H9 (cell line): ENCODE results near the gene PEX1. TPM values are rescaled to one million over a fixed set of nuclear protein-coding genes. Genes with fewer than 3 reads are reported as not detected.

Source experiments
- DNase-seq: peaks from one replicate; pipeline ENCODE4 v3.0.0-alpha.2; 2017
- H2AFZ ChIP-seq: one replicate; pipeline ENCODE4 v1.6.1; 2013; ENCODE audit warnings: mild to moderate bottlenecking, low read length, control low read depth, moderate library complexity
- H2AK5ac ChIP-seq: 2 replicates; pipeline ENCODE4 v1.6.1; 2013; ENCODE audit warnings: low read length, control low read depth, mixed read lengths; ENCODE audit not compliant: insufficient read length
- H2BK120ac ChIP-seq: one replicate; pipeline ENCODE4 v1.6.1; 2013; ENCODE audit warnings: low read depth, mild to moderate bottlenecking, low read length, control low read depth, inconsistent platforms; ENCODE audit not compliant: poor library complexity, severe bottlenecking
- H2BK12ac ChIP-seq: 2 replicates; pipeline ENCODE4 v1.6.1; 2013; ENCODE audit warnings: low read length, control low read depth, mixed read lengths, low read depth; ENCODE audit not compliant: insufficient read length
- H2BK15ac ChIP-seq: 2 replicates; pipeline ENCODE4 v1.6.1; 2013; ENCODE audit warnings: low read depth, low read length, control low read depth
- H2BK20ac ChIP-seq: one replicate; pipeline ENCODE4 v1.6.1; 2013; ENCODE audit warnings: low read depth, mild to moderate bottlenecking, low read length, control low read depth, inconsistent platforms; ENCODE audit not compliant: poor library complexity, severe bottlenecking
- H2BK5ac ChIP-seq: 2 replicates; pipeline ENCODE4 v1.6.1; 2013; ENCODE audit warnings: low read length, control low read depth, mixed read lengths; ENCODE audit not compliant: insufficient read length
- H3K14ac ChIP-seq: 2 replicates; pipeline ENCODE4 v1.6.1; 2013; ENCODE audit warnings: low read length, control low read depth; ENCODE audit not compliant: insufficient read depth
- H3K18ac ChIP-seq: 2 replicates; pipeline ENCODE4 v1.6.1; 2013; ENCODE audit warnings: low read depth, mild to moderate bottlenecking, mixed read lengths, low read length, control low read depth; ENCODE audit not compliant: insufficient read length
- H3K23ac ChIP-seq: 2 replicates; pipeline ENCODE4 v1.6.1; 2013; ENCODE audit warnings: low read length, control low read depth, mixed read lengths, low read depth; ENCODE audit not compliant: insufficient read length
- H3K23me2 ChIP-seq: 2 replicates; pipeline ENCODE4 v1.6.1; 2013; ENCODE audit warnings: low read depth, mild to moderate bottlenecking, mixed read lengths, low read length, control low read depth; ENCODE audit not compliant: insufficient read length, poor library complexity, severe bottlenecking
- H3K27ac ChIP-seq: 2 replicates; pipeline ENCODE4 v1.5.1; 2013; ENCODE audit warnings: low read length, control low read depth, mixed read lengths, low read depth; ENCODE audit not compliant: insufficient read length
- H3K27me3 ChIP-seq: 2 replicates; pipeline ENCODE4 v1.6.1; 2013; ENCODE audit warnings: low read length, control low read depth, inconsistent platforms; ENCODE audit not compliant: insufficient read depth
- H3K4ac ChIP-seq: 2 replicates; pipeline ENCODE4 v1.6.1; 2013; ENCODE audit warnings: low read depth, mild to moderate bottlenecking, control low read depth, inconsistent platforms, low read length, moderate library complexity
- H3K4me1 ChIP-seq: 2 replicates; pipeline ENCODE4 v1.6.1; 2013; ENCODE audit warnings: low read length, control low read depth, inconsistent platforms; ENCODE audit not compliant: insufficient read depth
- H3K4me2 ChIP-seq: 2 replicates; pipeline ENCODE4 v1.6.1; 2013; ENCODE audit warnings: low read length, control low read depth, mixed read lengths; ENCODE audit not compliant: insufficient read length, insufficient read depth
- H3K56ac ChIP-seq: 2 replicates; pipeline ENCODE4 v1.6.1; 2013; ENCODE audit warnings: low read depth, mild to moderate bottlenecking, mixed read lengths, low read length, control low read depth; ENCODE audit not compliant: insufficient read length
- H3K79me1 ChIP-seq: 2 replicates; pipeline ENCODE4 v1.6.1; 2013; ENCODE audit warnings: low read depth, mild to moderate bottlenecking, moderate library complexity, low read length, control low read depth, inconsistent platforms; ENCODE audit not compliant: insufficient read depth, poor library complexity, severe bottlenecking
- H3K79me2 ChIP-seq: 2 replicates; pipeline ENCODE4 v1.6.1; 2013; ENCODE audit warnings: low read length, control low read depth, inconsistent platforms; ENCODE audit not compliant: insufficient read depth
- H3K9ac ChIP-seq: 2 replicates; pipeline ENCODE4 v1.6.1; 2013; ENCODE audit warnings: low read length, control low read depth, mixed read lengths; ENCODE audit not compliant: insufficient read length; ENCODE audit errors: extremely low read depth
- H3K9me3 ChIP-seq: one replicate; pipeline ENCODE4 v1.6.1; 2013; ENCODE audit warnings: low read depth, low read length, inconsistent platforms; ENCODE audit not compliant: control insufficient read depth
- H3T11ph ChIP-seq: one replicate; pipeline ENCODE4 v1.6.1; 2013; ENCODE audit warnings: mild to moderate bottlenecking, low read length, control low read depth, inconsistent platforms
- H4K20me1 ChIP-seq: one replicate; pipeline ENCODE4 v1.6.1; 2013; ENCODE audit not compliant: control insufficient read depth, insufficient read length, insufficient read depth
- H4K5ac ChIP-seq: 2 replicates; pipeline ENCODE4 v1.6.1; 2013; ENCODE audit warnings: low read depth, mild to moderate bottlenecking, mixed read lengths, low read length, control low read depth; ENCODE audit not compliant: insufficient read length
- H4K8ac ChIP-seq: replicated peaks from 2 replicates; pipeline ENCODE4 v1.6.1; 2013; ENCODE audit warnings: low read length, control low read depth, mixed read lengths, low read depth; ENCODE audit not compliant: insufficient read length
- H4K91ac ChIP-seq: 2 replicates; pipeline ENCODE4 v1.6.1; 2013; ENCODE audit warnings: low read depth, mild to moderate bottlenecking, moderate library complexity, mixed read lengths, low read length, control low read depth; ENCODE audit not compliant: insufficient read length
- H3K27ac Mint-ChIP-seq, 3 experiments: 2 replicates in 2 of 3; 3 replicates in 1 of 3; pipeline ENCODE4 v1.8.0; 2020 to 2021; ENCODE audit warnings: mixed read lengths in 3 of 3, mild to moderate bottlenecking in 1 of 3, moderate library complexity in 1 of 3
- H3K27me3 Mint-ChIP-seq: 2 replicates; pipeline ENCODE4 v1.8.0; 2021; ENCODE audit warnings: low read depth, mild to moderate bottlenecking, moderate library complexity, mixed read lengths
- H3K36me3 Mint-ChIP-seq, 3 experiments: 2 replicates in 2 of 3; 3 replicates in 1 of 3; pipeline ENCODE4 v1.8.0; 2020 to 2021; ENCODE audit warnings: low read depth in 3 of 3, mixed read lengths in 3 of 3; ENCODE audit not compliant: insufficient read depth in 1 of 3
- H3K4me1 Mint-ChIP-seq, 2 experiments: 2 replicates each; pipeline ENCODE4 v1.8.0; 2020; ENCODE audit warnings: mixed read lengths in 2 of 2
- H3K4me3 Mint-ChIP-seq, 2 experiments: 2 replicates in 1 of 2; 3 replicates in 1 of 2; pipeline ENCODE4 v1.8.0; 2020 to 2021; ENCODE audit warnings: mild to moderate bottlenecking in 2 of 2, mixed read lengths in 2 of 2, moderate library complexity in 1 of 2
- H3K9me3 Mint-ChIP-seq, 2 experiments: 2 replicates in 1 of 2; 3 replicates in 1 of 2; pipeline ENCODE4 v1.8.0; 2020; ENCODE audit warnings: mild to moderate bottlenecking in 2 of 2, mixed read lengths in 2 of 2, moderate library complexity in 1 of 2
- WGBS: extraction: QIAGEN DNeasy Blood & Tissue Kit; methylation state at CpG from one replicate; pipeline ENCODE4 v1.1.7; 2013; ENCODE audit warnings: missing lambda C conversion rate, low lambda C conversion rate, mixed read lengths; ENCODE audit not compliant: insufficient read length; ENCODE audit errors: extremely low coverage; 5-methylcytosine and 5-hydroxymethylcytosine counted together
- total RNA-seq: library from RNA; stranded (reverse); gene quantifications from 2 replicates; pipeline ENCODE4 v1.2.1, GENCODE V29; 2021
- TF ChIP-seq, protein P1 (sequence below): fragments of 200-600 bp; sonication (generic); conservative IDR thresholded peaks from 3 replicates; pipeline ENCODE4 v1.8.0; 2021; ENCODE audit warnings: antibody characterized with exemption, mild to moderate bottlenecking

The PEX1 gene
- total RNA-seq, 1 experiment from 2014 or later: 21.8 TPM

DNA sequence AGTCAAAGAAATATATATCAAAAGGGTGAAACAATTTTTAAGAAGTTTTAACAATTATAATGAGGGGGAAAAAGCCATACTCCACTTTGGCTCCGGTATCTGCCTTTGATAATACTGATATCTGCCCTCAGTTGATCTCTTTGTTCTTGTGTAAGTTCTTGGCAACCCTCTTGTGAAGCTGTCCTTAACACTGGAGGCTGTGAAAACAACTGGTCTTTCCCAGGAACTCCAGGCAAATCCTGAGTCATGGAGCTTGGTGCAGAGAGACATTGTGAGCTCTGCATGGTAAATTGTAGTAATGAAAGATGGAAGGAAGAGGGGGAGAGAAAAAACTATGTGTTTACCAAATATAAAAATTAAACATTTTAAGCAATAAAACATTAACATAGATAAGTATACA lies 38.7 kb downstream of the PEX1 start:
- no peak overlapping the region for H2BK15ac ChIP-seq
- DNase-seq: no peak
- H3K27ac Mint-ChIP-seq: no peak overlapping the region
- H2AK5ac ChIP-seq: no peak overlapping the region
- H3K9me3 Mint-ChIP-seq: no peaks in the 10 kb centered on the region
- no peak overlapping the region for H3K9ac ChIP-seq
- no peak overlapping the region for H2BK12ac ChIP-seq
- no peak overlapping the region for H4K8ac ChIP-seq
- no peaks in the 10 kb centered on the region for H3K4me1 Mint-ChIP-seq
- H3K23ac ChIP-seq: no peak overlapping the region
- no peak overlapping the region for H3K27ac ChIP-seq
- WGBS: no CpG with 5 or more reads among the region's 1 CpG
- H3K4me3 Mint-ChIP-seq: no peak overlapping the region
- TF ChIP-seq, protein P1, sequence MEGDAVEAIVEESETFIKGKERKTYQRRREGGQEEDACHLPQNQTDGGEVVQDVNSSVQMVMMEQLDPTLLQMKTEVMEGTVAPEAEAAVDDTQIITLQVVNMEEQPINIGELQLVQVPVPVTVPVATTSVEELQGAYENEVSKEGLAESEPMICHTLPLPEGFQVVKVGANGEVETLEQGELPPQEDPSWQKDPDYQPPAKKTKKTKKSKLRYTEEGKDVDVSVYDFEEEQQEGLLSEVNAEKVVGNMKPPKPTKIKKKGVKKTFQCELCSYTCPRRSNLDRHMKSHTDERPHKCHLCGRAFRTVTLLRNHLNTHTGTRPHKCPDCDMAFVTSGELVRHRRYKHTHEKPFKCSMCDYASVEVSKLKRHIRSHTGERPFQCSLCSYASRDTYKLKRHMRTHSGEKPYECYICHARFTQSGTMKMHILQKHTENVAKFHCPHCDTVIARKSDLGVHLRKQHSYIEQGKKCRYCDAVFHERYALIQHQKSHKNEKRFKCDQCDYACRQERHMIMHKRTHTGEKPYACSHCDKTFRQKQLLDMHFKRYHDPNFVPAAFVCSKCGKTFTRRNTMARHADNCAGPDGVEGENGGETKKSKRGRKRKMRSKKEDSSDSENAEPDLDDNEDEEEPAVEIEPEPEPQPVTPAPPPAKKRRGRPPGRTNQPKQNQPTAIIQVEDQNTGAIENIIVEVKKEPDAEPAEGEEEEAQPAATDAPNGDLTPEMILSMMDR: no peak
- H3K14ac ChIP-seq: no peak overlapping the region
- no peak overlapping the region for H3T11ph ChIP-seq
- H3K27me3 Mint-ChIP-seq: no peaks in the 10 kb centered on the region
- no peaks in the 10 kb centered on the region for H3K79me1 ChIP-seq
- H3K36me3 Mint-ChIP-seq: peaks cover 17 to 57% (median 53%) of the 10 kb centered on the region in 3 experiments; a peak in 6 of 7 replicates
- H3K18ac ChIP-seq: no peak overlapping the region
- no peaks in the 10 kb centered on the region for H3K27me3 ChIP-seq
- H3K4me2 ChIP-seq: no peak overlapping the region
- no peak overlapping the region for H3K4ac ChIP-seq
- H3K4me1 ChIP-seq: no peaks in the 10 kb centered on the region
- no peak overlapping the region for H2AFZ ChIP-seq
- no peak overlapping the region for H2BK20ac ChIP-seq
- H3K9me3 ChIP-seq: no peaks in the 10 kb centered on the region
- H4K20me1 ChIP-seq: no peaks in the 10 kb centered on the region
- no peak overlapping the region for H4K91ac ChIP-seq
- no peaks in the 10 kb centered on the region for H3K79me2 ChIP-seq
- no peaks in the 10 kb centered on the region for H3K23me2 ChIP-seq
- H2BK5ac ChIP-seq: no peak overlapping the region
- no peak overlapping the region for H2BK120ac ChIP-seq
- H3K56ac ChIP-seq: no peak overlapping the region
- no peak overlapping the region for H4K5ac ChIP-seq
